Glomerular visceral epithelial cell (primary cell): Measurements from ENCODE around the gene TMEM184B.

ENCODE experiments used
- DNase-seq: peaks from one replicate; pipeline ENCODE4 v3.0.0-alpha.2; 2016; ENCODE audit errors: extremely low spot score

TMEM184B gene

GRCh38 chr22:38272373-38273134 is at the start of gene TMEM184B:
TMEM184B (minus strand) TSS chr22:38273010; CDS start chr22:38247961, 25,049 bp downstream.
- peak; percentile 71 for DNase-seq

GRCh38 chr22:38320605-38321402 is 48.0 kb upstream of the TMEM184B start:
- DNase-seq, result no peak

- no peak for DNase-seq
These were observed 46.3 kb upstream of the TMEM184B start for GRCh38 chr22:38318792-38319773.

GRCh38 chr22:38317995-38318715 is 45.3 kb upstream of the TMEM184B start:
- DNase-seq, result peak; percentile 88

GRCh38 chr22:38317122-38317994 is 44.5 kb upstream of the TMEM184B start, which contains the start of gene CSNK1E:
CSNK1E (minus strand) TSS chr22:38317433; CDS start chr22:38314157, 3,276 bp downstream.
- DNase-seq, result peak; percentile 65

- DNase-seq, result peak; percentile 51
These were observed 43.7 kb upstream of the TMEM184B start for GRCh38 chr22:38316364-38317121.

GRCh38 chr22:38315823-38316363 is 43.1 kb upstream of the TMEM184B start:
- DNase-seq, result no peak

GRCh38 chr22:38314933-38315822 is 42.4 kb upstream of the TMEM184B start:
- no peak for DNase-seq

GRCh38 chr22:38314051-38314932 is 41.5 kb upstream of the TMEM184B start:
- peak; percentile 9 for DNase-seq

- DNase-seq, result peak; percentile 82
These were observed 40.7 kb upstream of the TMEM184B start for GRCh38 chr22:38313384-38313955.

GRCh38 chr22:38312261-38312800 is 39.5 kb upstream of the TMEM184B start:
- DNase-seq, result no peak

- no peak for DNase-seq
These were observed 38.5 kb upstream of the TMEM184B start for GRCh38 chr22:38311323-38311620.

GRCh38 chr22:38310518-38311322 is 37.9 kb upstream of the TMEM184B start:
- DNase-seq, result no peak

GRCh38 chr22:38309614-38310517 is 37.1 kb upstream of the TMEM184B start:
- no peak for DNase-seq
